OCI-LY1 (cell line): ENCODE results near the gene DNAJC7.

Experiments
- H2AFZ ChIP-seq: fragments of 200-600 bp; sonication (generic), shearing (Covaris generic); 2 replicates; pipeline ENCODE4 v1.6.0; 2014; ENCODE audit warnings: antibody characterized with exemption, mild to moderate bottlenecking, low read length
- H3F3A ChIP-seq: fragments of 200-600 bp; sonication (generic), shearing (Covaris generic); 2 replicates; pipeline ENCODE4 v1.6.0; 2014; ENCODE audit warnings: mild to moderate bottlenecking, antibody characterized with exemption, low read length, moderate library complexity; ENCODE audit not compliant: insufficient read depth
- H3K27ac ChIP-seq: fragments of 200-600 bp; sonication (generic); 2 replicates; pipeline ENCODE4 v1.5.1; 2014; ENCODE audit warnings: low read length, mixed run types, mild to moderate bottlenecking, low read depth; ENCODE audit not compliant: poor library complexity, severe bottlenecking
- H3K27me3 ChIP-seq: fragments of 200-600 bp; sonication (generic); 2 replicates; pipeline ENCODE4 v1.6.0; 2014; ENCODE audit warnings: antibody characterized with exemption, mild to moderate bottlenecking, low read length, moderate library complexity; ENCODE audit not compliant: insufficient read depth
- H3K36me3 ChIP-seq: fragments of 200-600 bp; sonication (generic); 2 replicates; pipeline ENCODE4 v1.6.1; 2014; ENCODE audit warnings: mild to moderate bottlenecking, antibody characterized with exemption, low read length, moderate library complexity, mixed read lengths; ENCODE audit not compliant: insufficient read depth
- H3K4me1 ChIP-seq: fragments of 200-600 bp; sonication (generic); 2 replicates; pipeline ENCODE4 v1.5.1; 2014; ENCODE audit warnings: mild to moderate bottlenecking, low read length, moderate library complexity; ENCODE audit not compliant: insufficient read depth, severe bottlenecking
- H3K4me2 ChIP-seq: fragments of 200-600 bp; sonication (generic), shearing (Covaris generic); 2 replicates; pipeline ENCODE4 v1.6.1; 2014; ENCODE audit warnings: low read length
- H3K4me3 ChIP-seq: fragments of 200-600 bp; sonication (generic); 2 replicates; pipeline ENCODE4 v1.5.1; 2014; ENCODE audit warnings: low read length, low read depth, mild to moderate bottlenecking, mixed read lengths; ENCODE audit not compliant: poor library complexity, severe bottlenecking
- H3K79me2 ChIP-seq: fragments of 200-600 bp; shearing (Covaris generic); 2 replicates; pipeline ENCODE4 v1.6.1; 2016; ENCODE audit warnings: mixed run types, low read length, mixed read lengths; ENCODE audit not compliant: insufficient read depth
- H3K9ac ChIP-seq: fragments of 200-600 bp; sonication (generic), shearing (Covaris generic); 2 replicates; pipeline ENCODE4 v1.6.1; 2014; ENCODE audit warnings: mild to moderate bottlenecking, low read length, mixed read lengths
- H3K9me2 ChIP-seq: fragments of 200-600 bp; sonication (generic), shearing (Covaris generic); 2 replicates; pipeline ENCODE4 v1.6.1; 2014; ENCODE audit warnings: low read depth, mild to moderate bottlenecking, low read length, mixed read lengths
- H3K9me3 ChIP-seq: fragments of 200-600 bp; shearing (Covaris generic); 2 replicates; pipeline ENCODE4 v1.6.1; 2014; ENCODE audit warnings: low read length, mixed read lengths
- H4K20me1 ChIP-seq: fragments of 200-600 bp; sonication (generic), shearing (Covaris generic); 2 replicates; pipeline ENCODE4 v1.6.0; 2016; ENCODE audit warnings: mild to moderate bottlenecking, low read length; ENCODE audit not compliant: insufficient read depth
- CTCF ChIP-seq: fragments of 200-600 bp; sonication (generic), shearing (Covaris generic); IDR thresholded peaks from 2 replicates; pipeline ENCODE4 v1.5.1; 2017; ENCODE audit warnings: mild to moderate bottlenecking, antibody characterized with exemption, low read length, moderate library complexity, mixed read lengths
- EZH2 ChIP-seq: fragments of 200-600 bp; sonication (generic), shearing (Covaris generic); IDR thresholded peaks from 2 replicates; pipeline ENCODE4 v1.8.0; 2017; ENCODE audit warnings: borderline replicate concordance, mixed run types, mild to moderate bottlenecking, antibody characterized with exemption, low read length, moderate library complexity, mixed read lengths

Gene DNAJC7

GRCh38 chr17:41987642-41988041 is 29.6 kb downstream of the DNAJC7 start:
- peaks cover 97% of the 10 kb centered on the region for H3K36me3 ChIP-seq
- TF ChIP-seq EZH2 (no peak), CTCF (no peak)

GRCh38 chr17:41986634-41987033 is 30.6 kb downstream of the DNAJC7 start:
- no peaks in the 10 kb centered on the region for H3K79me2 ChIP-seq
- H3K9me3 ChIP-seq: no peaks in the 10 kb centered on the region
- no peaks in the 10 kb centered on the region for H3F3A ChIP-seq
- H3K4me1 ChIP-seq: peaks cover 3% of the 10 kb centered on the region
- H3K27me3 ChIP-seq: no peaks in the 10 kb centered on the region
- peaks cover 97% of the 10 kb centered on the region for H3K36me3 ChIP-seq
- H3K27ac ChIP-seq: no peak overlapping the region
- no peak overlapping the region for H2AFZ ChIP-seq
- no peaks in the 10 kb centered on the region for H4K20me1 ChIP-seq
- H3K4me3 ChIP-seq: no peak overlapping the region
- H3K9ac ChIP-seq: no peak overlapping the region
- TF ChIP-seq CTCF (no peak), EZH2 (no peak)
- H3K4me2 ChIP-seq: no peak overlapping the region
- no peaks in the 10 kb centered on the region for H3K9me2 ChIP-seq

More at GRCh38 chr17:41987642-41988041, 29.6 kb downstream of the DNAJC7 start:
- H3F3A ChIP-seq: no peaks in the 10 kb centered on the region
- no peaks in the 10 kb centered on the region for H3K79me2 ChIP-seq
- H3K9me3 ChIP-seq: no peaks in the 10 kb centered on the region
- H2AFZ ChIP-seq: no peak overlapping the region
- no peaks in the 10 kb centered on the region for H4K20me1 ChIP-seq
- no peaks in the 10 kb centered on the region for H3K9me2 ChIP-seq
- H3K4me2 ChIP-seq: no peak overlapping the region
- no peaks in the 10 kb centered on the region for H3K27me3 ChIP-seq
- no peak overlapping the region for H3K4me3 ChIP-seq
- H3K27ac ChIP-seq: no peak overlapping the region
- no peak overlapping the region for H3K9ac ChIP-seq
- peaks cover 3% of the 10 kb centered on the region for H3K4me1 ChIP-seq

- no peak for TF ChIP-seq CTCF
- no peak for TF ChIP-seq EZH2
- Histone ChIP-seq H3F3A (no peaks in the 10 kb centered on the region), H3K27ac (no peak overlapping the region), H3K9me2 (no peaks in the 10 kb centered on the region), H3K4me3 (no peak overlapping the region), H3K4me2 (no peak overlapping the region), H3K79me2 (no peaks in the 10 kb centered on the region), H2AFZ (no peak overlapping the region), H3K9me3 (no peaks in the 10 kb centered on the region), H3K9ac (no peak overlapping the region), H3K36me3 (peaks cover 97% of the 10 kb centered on the region), H3K27me3 (no peaks in the 10 kb centered on the region), H3K4me1 (peaks cover 3% of the 10 kb centered on the region), H4K20me1 (no peaks in the 10 kb centered on the region)
These were observed 31.3 kb downstream of the DNAJC7 start for GRCh38 chr17:41985919-41986318.
